Measurements from ENCODE around the gene ZNF786. TPM values are rescaled to one million over a fixed set of nuclear protein-coding genes. Genes with fewer than 3 reads are reported as not detected.

ZNF786 gene
- total RNA-seq (2022; extraction: Qiagen RNA extraction; ENCODE audit: low read depth), result 5.3 to 7.0 TPM (median 6.4 TPM) in 5 replicates

GRCh38 chr7:149090397-149091195 lies at the start of gene ZNF786:
TSS of gene ZNF786 (minus strand) at chr7:149090718. CDS start at chr7:149090640, 78 bp downstream.

GRCh38 chr7:149125863-149126661 lies 35.5 kb upstream of the ZNF786 start, which contains the start of gene ZNF425:
TSS of gene ZNF425 (minus strand) at chr7:149126324. CDS start at chr7:149126213, 111 bp downstream.

GRCh38 chr7:149028346-149029109 lies 62.0 kb downstream of the ZNF786 start, which contains the start of gene PDIA4:
TSS of gene PDIA4 (minus strand) at chr7:149028505. CDS start at chr7:149028408, 97 bp downstream.

Other genes with a start within 250 kb of the ZNF786 start
- gene EZH2, start 206.4 kb downstream of the ZNF786 start, total RNA-seq (2022; extraction: Qiagen RNA extraction; ENCODE audit: low read depth), result 20.8 to 24.5 TPM (median 23.4 TPM) in 5 replicates
- 171 to 184 TPM (median 176 TPM) in 5 replicates for gene PDIA4, start 62.2 kb downstream of the ZNF786 start, total RNA-seq (2022; extraction: Qiagen RNA extraction; ENCODE audit: low read depth)
- gene ZNF425, start 35.6 kb upstream of the ZNF786 start, total RNA-seq (2022; extraction: Qiagen RNA extraction; ENCODE audit: low read depth), result 1.3 to 1.9 TPM (median 1.5 TPM) in 5 replicates
- gene ZNF398, start 56.7 kb upstream of the ZNF786 start, total RNA-seq (2022; extraction: Qiagen RNA extraction; ENCODE audit: low read depth), result 8.5 to 10.6 TPM (median 9.9 TPM) in 5 replicates
- gene ZNF282, start 104.8 kb upstream of the ZNF786 start, total RNA-seq (2022; extraction: Qiagen RNA extraction; ENCODE audit: low read depth), result 15.0 to 25.3 TPM (median 23.6 TPM) in 5 replicates
- 8.7 to 11.7 TPM (median 11.1 TPM) in 5 replicates for gene ZNF212, start 148.9 kb upstream of the ZNF786 start, total RNA-seq (2022; extraction: Qiagen RNA extraction; ENCODE audit: low read depth)
- 4.0 to 7.6 TPM (median 6.8 TPM) in 5 replicates for gene ZNF783, start 171.5 kb upstream of the ZNF786 start, total RNA-seq (2022; extraction: Qiagen RNA extraction; ENCODE audit: low read depth)